GM18861 (cell line): ENCODE data around the gene OR6J1.
"Not testable (repeated sequence)": the region's sequence is repeated elsewhere in the genome, so short reads cannot be mapped to it uniquely, and the experiment has no call there.

Experiments used
- ATAC-seq: cut with Tn5 transposase; IDR thresholded peaks from one replicate; pipeline ENCODE4 v1.9.1; 2021; ENCODE audit not compliant: unreplicated experiment

Gene OR6J1

DNA sequence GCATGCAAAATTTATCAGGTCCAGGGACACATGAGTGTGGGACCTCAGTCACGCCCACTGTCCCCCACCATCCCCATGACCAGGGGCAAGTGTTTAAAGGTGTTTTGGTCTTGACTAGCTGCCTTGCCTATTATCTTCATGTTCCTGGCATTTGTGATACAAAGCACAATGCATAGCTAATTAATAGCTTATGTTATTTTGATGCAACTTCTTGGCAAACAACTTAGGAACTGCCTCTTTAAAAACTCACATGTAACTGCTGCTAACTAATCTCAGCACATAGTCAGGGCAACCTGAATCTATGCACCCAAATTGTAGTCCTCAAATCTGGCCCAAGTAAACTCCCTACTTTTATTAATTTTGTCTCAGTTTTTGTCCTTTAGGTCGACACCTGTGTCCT, 7.4 kb upstream of the OR6J1 start:
- ATAC-seq = no peak

DNA sequence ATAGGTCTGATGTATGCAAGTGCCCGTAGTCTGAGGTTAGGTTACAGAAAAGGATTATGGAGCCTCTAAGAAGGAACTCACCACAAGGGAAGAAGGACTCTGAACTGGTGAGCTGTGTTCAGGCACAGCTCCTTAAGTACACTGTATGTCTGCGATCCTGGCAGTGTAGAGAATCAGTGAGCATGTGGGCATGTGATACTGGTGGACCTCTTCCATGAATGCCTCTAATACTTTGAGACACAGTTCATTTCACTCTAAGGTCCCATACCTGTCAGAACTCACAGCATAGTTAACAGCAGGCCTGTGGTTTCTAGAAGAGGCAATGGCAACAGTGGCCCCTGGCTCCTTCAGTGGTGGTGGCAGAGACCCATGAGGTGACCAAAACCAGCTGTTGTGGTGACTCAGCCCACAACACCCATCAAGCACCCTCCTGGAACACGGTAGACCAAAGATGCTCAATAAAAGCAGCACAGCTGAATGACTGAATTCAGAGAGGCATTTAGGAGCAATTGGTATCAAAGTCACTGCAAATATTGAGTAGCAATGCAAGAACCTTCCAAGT, 6.9 kb upstream of the OR6J1 start:
- ATAC-seq = no peak

DNA sequence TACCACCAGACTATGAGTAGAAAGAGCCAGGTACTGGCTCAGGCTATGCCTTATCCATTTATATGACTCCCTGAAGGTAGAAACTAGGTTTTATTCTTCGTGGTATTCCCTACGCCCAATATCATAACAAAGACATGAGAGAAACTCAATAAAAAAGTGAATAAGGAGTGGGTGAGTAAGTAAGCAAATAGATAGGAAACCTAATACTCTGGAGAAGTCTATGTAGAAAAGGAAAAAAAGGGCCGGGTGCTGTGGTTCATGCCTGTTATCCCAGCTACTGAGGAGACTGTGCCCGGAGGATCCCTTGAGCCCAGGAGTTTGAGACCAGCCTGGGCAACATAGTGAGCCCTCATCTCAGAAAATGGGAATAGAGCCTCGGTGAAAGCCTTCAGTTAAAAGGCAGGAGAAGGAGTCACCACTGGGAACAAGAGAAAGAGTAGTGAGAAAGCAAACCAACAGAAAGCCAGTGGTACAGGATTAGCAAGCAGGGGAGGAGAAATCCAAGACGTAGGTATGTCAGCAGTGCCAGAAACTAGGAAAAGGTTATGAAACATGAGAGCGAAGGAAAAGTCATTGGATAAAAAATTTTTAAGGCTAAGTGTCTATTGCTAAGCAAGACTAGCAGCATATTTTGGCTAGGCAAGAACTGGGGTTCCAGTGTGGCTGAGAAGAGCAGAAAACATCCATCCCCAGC, 6.0 kb upstream of the OR6J1 start:
- ATAC-seq = no peak

DNA sequence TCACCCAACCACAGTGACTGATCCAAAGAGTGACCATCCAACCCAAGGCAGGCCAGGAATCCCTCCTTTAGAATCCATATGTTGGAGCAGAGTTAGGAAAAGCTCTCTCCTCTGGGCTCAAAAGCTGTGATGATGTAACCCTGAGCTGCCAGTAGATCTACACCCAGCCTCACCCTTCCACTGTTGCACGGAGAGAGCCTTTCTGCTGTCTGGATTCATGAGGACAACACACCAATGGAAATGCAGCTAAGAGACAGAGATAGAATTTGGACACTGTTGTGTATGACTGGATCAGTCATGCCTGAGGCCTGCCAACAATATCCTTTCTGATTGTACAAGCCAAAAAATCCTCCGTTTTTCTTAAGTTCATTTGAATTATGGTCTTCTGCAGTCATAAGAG, 4.4 kb upstream of the OR6J1 start:
- no peak for ATAC-seq

DNA sequence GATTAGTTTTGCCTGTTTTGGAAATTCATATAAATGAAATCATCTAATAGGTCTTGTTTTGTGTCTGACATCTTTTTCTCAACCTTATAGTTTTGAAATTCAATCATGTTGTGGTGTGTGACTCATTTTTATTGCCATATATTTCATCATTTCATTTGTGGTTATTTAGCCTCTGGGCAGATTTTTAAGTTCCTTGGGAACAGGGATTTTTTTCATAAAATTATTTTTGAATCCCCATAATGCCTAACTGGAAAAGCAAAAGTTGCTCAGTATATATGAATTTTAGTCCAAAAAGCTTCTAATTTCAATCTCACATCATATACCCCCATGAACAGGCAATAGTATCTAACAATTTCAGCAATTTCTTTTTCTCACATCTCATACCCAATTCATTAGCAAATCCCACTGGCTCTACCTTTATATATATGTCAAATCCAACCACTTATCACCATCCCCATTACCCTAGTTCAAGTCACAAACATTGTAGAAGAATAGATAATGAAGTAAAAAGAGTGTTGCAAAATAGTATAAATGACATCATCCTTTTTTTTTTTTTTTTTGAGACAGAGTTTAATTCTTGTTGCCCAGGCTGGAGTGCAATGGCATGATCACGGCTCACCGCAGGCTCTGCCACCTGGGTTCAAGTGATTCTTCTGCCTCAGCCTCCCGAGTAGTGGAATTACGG, 2.6 kb upstream of the OR6J1 start:
- ATAC-seq = no peak

DNA sequence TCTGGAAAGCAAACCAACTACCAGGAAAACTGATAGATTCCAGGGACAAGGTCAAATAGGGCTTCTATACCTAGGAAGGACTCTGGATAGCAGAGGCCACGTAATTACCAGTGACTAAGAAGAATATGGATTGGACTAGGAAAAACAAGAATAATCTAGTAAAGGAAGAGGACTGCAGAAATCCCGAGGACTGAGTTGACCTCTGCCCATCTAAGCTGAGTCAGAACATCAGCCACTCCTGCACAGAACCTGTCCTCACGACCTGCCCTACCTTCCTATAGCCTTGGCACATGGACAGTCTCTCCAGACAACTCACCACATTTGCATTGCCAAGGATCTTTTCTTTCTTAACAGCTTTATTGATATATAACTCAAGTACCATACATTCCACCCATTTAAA, 2.3 kb downstream of the OR6J1 start:
- no peak for ATAC-seq

DNA sequence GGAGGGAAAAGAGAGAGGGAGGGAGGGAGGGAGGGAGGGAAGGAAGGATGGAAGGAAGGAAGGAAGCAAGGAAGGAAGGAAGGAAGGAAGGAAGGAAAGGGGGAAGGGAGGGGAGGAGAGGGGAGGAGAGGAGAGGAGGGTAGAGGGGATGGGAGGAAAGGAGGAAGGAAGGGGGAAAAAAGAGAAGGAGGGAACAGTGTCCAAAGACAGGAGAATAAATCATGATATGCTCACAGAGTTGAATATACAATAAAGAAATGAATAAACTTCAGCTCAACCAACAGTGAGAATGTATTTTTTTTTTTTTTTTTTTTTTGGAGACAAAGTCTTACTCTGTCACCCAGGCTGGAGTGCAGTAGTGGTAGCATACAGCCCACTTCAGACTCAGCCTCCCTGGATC, 4.0 kb downstream of the OR6J1 start:
- ATAC-seq = no peak

DNA sequence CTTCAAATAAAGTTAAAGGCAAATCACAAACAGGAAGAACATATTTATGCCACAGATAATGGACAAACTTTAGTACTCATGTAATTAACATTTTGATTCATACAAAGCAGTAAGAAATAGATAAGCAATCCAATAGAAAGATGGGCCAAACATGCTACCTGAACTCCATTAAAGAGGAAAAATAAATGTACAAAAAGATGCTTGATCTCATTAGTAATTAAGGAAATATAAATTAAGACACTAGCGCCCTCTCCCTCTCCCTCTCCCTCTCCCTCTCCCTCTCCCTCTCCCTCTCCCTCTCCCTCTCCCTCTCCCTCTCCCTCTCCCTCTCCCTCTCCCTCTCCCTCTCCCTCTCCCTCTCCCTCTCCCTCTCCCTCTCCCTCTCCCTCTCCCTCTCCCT, 8.2 kb downstream of the OR6J1 start:
- not testable (repeated sequence) for ATAC-seq

DNA sequence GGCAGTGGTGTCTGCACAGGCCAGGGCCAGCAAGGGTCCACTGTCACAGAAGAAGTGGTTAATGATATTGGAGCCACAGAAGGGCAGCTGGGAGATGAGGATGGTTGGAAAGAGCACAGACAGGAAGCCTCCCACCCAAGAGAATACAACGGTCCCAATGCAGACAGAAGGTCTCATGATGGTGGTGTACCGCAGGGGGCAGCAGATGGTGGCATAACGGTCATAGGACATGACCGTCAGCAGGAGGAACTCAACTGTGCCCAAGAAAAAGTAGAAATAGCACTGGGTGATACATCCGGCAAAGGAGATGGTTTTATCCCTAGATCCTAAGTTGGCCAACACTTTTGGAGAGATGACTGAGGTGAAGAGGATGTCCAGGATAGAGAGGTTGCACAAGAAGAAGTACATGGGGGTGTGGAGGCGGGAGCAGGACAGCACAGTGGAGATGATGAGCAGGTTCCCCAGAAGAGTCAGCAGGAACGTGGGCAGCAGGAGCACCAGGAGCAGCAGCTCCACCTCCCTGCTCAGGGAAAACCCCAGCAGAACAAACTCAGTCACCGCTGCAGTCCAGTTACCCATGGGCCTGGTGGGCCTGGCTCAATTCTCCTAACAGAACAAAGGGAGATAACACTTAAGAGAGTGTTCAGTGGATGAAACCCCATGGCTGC, 9.8 kb downstream of the OR6J1 start:
- ATAC-seq = no peak

DNA sequence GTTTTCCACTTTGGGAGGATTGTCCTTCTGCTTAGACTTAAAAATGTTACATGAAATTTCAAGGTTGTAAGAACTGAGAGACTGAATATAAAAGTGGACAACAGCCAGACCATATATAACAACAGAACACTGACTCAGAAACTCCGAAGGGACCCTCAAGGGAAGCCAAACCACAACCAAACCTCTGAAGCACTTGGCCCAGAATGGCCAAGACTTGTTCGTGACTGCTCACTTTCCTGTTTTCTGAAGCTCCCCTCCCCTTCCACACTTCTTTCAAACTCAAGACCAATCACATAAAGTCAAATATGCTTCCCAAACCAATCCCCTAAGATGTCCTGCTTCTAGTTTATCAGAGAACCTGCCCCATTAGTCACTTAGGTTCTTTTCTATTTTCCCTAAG, 13.7 kb downstream of the OR6J1 start:
- no peak for ATAC-seq

DNA sequence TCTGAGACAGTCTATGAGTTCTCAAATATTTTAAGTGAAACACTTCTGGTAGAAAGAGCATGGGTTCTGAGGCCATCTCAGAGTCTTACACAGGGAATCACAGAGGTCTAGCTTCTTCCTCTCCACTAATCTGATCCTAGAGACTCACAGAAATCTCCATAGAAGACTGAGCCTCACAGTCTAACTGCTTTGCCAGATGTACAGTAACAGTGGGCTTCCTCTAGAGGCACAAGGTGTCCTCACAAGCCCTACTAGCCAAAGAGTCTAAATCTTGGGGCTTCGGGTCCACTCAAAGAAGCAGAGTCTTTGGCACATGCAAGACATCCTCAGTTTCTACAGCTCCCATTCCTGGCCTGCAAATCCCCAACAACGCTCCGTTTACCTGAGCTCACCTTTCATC, 14.1 kb downstream of the OR6J1 start:
- no peak for ATAC-seq

DNA sequence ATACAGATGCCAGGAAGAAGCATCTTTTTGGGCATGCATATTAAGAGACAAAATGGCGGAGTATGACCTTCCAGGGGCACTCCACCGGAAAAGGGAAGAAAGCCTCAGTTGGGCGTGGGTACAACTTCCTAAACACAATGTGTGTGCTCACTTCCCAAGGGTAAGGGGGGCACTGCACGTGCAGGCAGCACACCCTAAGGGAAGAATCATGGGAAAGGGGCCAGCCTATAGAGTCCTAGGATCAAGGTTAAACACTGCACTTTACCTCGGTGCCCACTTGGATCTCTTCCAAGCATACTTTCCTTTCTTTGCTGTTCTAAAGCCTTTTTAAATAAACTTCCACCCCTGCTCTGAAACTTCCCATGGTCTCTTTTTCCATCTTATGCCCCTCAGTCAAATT, 14.8 kb downstream of the OR6J1 start:
- ATAC-seq = no peak

DNA sequence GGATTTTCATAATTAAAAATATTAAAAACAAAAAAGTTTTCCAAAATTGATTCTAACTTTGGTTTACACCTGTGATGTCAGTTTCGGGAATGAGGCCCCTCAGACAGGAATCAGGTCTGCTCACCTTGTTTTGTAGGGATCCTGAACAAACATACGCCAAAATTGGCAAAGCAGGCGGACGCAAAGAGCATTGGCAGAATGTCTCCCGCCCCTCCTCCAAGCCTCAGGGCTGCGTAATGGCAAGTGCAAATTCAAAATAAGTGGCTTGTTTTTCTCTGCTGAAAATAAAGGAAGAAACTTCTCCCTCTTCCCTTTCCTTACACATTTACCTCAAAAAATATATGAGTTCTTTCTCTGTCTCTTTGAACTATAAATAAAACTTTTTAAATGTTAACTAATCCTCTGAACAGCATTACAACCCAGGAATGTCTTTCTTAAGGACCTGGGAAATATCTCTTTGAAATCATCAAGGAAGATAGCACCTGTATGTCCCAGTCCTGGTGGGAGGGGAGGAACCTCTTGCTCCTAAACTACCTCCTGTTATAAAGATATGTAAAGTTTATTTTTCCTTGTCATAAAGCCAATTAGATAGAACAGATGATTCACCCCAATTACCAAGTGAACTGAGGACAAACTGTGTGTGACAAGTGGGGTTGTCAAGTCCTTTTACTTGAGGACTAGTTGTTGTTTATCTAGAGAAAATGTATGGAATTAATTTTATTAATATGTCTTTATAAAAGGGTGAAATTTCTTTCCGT, 16.5 kb downstream of the OR6J1 start:
- no peak for ATAC-seq

DNA sequence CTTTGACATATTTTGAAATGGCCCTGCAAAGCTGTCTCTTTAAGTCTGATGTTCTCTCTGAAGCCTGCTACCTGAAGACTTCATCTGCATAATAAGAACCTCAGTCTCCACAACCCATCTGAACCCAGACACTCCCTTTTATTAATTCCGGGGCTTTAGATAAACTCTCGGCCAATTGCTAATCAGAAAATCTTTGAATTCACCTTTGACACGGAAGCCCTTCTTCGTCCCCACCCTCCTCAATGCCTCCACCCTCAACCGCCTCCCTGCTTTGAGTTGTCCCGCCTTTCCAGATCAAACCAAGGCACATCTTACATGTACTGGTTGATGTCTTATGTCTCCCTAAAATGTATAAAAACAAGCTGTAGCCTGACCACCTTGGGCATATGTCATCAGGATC, 17.6 kb downstream of the OR6J1 start:
- no peak for ATAC-seq

DNA sequence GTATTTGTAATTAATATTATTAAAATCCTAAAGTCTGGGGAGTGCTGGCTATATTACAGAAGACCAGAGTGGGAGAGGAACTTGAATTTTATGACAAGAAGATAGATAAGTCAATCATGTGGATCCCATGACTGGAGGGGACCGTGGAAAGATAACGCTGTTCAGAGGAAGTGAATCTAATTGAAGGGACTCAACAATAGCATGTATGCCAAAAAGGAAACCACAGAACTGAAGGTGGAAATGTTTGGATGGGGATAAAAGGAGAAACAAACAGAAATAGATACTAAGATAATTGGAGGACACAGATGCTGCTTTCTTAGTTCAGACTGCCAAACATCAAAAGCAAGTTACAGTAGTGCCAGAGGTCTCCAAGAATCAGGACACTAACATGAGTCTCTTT, 21.1 kb downstream of the OR6J1 start:
- no peak for ATAC-seq

DNA sequence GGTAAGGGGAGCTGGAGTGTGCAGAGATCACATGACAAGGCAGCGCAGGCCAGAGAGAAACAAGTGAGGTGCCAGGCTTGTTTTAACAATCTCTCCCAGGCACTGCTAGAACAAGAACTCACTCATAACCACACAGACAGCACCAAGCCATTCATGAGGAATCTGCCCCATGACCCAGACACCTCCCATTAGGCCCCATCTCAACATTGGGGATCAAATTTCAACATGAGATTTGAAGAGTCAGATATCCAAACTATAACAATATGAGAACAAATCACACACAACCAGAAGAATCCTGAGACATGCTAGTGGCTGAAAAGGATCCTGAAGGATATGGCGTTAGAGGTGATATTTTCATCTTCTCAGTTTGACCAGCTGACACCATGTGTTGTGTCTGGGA, 21.9 kb downstream of the OR6J1 start:
- ATAC-seq = no peak

DNA sequence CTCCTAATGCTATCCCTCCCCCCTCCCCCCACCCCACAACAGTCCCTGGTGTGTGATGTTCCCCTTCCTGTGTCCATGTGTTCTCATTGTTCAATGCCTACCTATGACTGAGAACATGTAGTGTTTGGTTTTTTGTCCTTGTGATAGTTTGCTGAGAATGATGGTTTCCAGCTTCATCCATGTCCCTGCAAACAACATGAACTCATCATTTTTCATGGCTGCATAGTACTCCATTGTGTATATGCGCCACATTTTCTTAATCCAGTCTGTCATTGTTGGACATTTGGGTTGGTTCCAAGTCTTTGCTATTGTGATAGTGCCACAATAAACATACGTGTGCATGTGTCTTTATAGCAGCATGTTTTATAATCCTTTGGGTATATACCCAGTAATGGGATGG, 28.4 kb downstream of the OR6J1 start:
- not testable (repeated sequence) for ATAC-seq

DNA sequence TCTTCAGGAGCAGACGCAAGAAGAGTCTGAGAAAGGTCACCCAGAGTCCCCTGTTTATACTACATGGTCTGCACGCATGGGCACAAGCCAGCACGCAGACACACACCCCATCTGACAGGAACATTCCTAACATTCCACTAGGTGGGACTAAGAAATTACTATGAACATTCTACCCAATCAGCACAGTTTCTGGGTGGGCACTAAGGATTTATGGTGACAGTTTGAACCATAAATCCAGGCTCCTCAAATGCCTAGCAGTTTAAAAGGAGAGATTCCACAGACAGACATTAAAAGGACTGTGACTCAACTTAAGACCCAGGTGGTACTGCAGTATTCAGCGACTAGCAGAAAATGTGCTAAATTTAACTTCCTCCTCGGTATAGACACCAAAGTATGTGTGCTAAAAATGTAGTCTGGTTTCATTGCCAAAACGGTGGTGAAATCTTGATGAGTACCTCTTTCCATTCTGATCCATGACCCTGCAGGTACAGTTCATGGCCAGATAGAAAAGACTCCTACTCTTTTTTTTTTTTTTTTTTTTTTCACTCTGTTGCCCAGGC, 29.8 kb downstream of the OR6J1 start:
- ATAC-seq = no peak

DNA sequence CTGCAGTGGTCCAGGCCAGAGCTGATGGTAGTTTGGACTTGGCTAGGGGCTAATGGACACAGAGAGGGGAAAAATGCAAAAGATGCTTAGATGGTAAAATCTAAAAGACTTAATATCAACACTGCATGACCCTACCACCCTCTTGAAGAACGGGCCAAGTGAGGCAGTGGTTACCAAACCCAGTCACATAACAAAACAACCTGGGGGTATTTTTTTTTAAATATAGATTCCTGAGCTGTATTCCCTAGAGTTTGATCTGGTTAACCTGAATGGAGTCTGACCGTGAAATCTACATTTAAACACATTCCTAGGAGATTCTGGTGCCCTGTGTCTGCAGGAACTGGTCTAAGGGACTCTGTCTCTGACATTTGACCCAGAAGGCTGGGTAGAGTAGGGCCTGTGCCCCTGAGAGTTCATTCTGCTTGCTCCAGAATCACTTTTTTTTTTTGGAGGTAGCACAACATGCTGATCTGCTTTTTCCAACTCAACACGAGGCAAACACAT, 30.4 kb downstream of the OR6J1 start:
- ATAC-seq = no peak

DNA sequence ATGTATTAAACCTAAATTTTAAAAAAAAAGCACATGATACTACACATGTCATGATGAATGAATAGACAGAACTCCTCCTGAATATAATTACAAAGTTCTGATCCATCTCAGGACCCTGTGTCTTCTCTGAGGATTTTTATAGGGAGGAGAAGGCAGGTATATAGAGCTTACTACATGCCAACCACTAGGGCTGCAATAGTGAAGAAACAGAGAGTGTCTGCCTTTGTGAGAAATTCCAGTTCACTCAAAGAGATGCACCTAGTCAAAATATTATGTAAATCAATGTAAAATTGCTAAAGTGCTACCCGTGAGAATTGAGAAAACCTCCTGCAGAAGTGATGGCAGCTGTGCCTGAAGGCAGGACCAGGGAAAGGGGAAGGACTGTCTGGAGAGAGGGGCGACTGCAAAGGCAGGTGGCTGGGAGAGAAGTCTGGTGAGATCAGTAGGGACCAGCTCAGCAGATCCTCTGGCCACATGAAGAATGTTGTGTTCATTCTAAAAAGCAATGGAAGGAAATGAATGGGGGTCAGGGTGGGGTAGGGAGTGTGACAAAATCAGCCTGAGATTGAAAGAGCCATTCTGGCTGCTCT, 31.0 kb downstream of the OR6J1 start:
- no peak for ATAC-seq
